ENCODE data around the gene PPCS.

PPCS gene

GRCh38 chr1:42456010-42456753, at the start of gene PPCS, which contains the start of gene ZMYND12:
Gene PPCS, plus strand, starts transcription at chr1:42456543. Its CDS starts 23 bp downstream, at chr1:42456566.
Gene ZMYND12, minus strand, starts transcription at chr1:42456022. Its CDS starts 25 bp downstream, at chr1:42455997.
- TF ChIP-seq CTCF (IDR thresholded peaks at IDR 0.05; ENCODE audit: control insufficient read depth, insufficient read depth, low read depth, low read length, missing control alignments) = no peak
- H3K4me3 ChIP-seq (ENCODE audit: control insufficient read depth, low read depth, low read length) = peak within 1 kb of the TSS; percentile 92
- peak; percentile 48 for DNase-seq (ENCODE audit: low read depth)

- H3K4me3 ChIP-seq (ENCODE audit: control insufficient read depth, low read depth, low read length) = no peak overlapping the region
- DNase-seq (ENCODE audit: low read depth) = no peak
- TF ChIP-seq CTCF (IDR thresholded peaks at IDR 0.05; ENCODE audit: control insufficient read depth, insufficient read depth, low read depth, low read length, missing control alignments) = no peak
Measured at GRCh38 chr1:42414551-42415496, 41.5 kb upstream of the PPCS start.

- no peak for TF ChIP-seq CTCF (IDR thresholded peaks at IDR 0.05; ENCODE audit: control insufficient read depth, insufficient read depth, low read depth, low read length, missing control alignments)
Measured at GRCh38 chr1:42417166-42417565, 39.2 kb upstream of the PPCS start.

GRCh38 chr1:42418516-42418915, 37.8 kb upstream of the PPCS start:
- no peak overlapping the region for H3K4me3 ChIP-seq (ENCODE audit: control insufficient read depth, low read depth, low read length)
- no peak for DNase-seq (ENCODE audit: low read depth)
- TF ChIP-seq CTCF (IDR thresholded peaks at IDR 0.05; ENCODE audit: control insufficient read depth, insufficient read depth, low read depth, low read length, missing control alignments) = no peak

More at GRCh38 chr1:42417166-42417565, 39.2 kb upstream of the PPCS start:
- no peak for DNase-seq (ENCODE audit: low read depth)
- H3K4me3 ChIP-seq (ENCODE audit: control insufficient read depth, low read depth, low read length) = no peak overlapping the region

- no peak for DNase-seq (ENCODE audit: low read depth)
- no peak overlapping the region for H3K4me3 ChIP-seq (ENCODE audit: control insufficient read depth, low read depth, low read length)
- TF ChIP-seq CTCF (IDR thresholded peaks at IDR 0.05; ENCODE audit: control insufficient read depth, insufficient read depth, low read depth, low read length, missing control alignments) = no peak
Measured at GRCh38 chr1:42419126-42419821, 37.1 kb upstream of the PPCS start.

- DNase-seq (ENCODE audit: low read depth) = no peak
- no peak overlapping the region for H3K4me3 ChIP-seq (ENCODE audit: control insufficient read depth, low read depth, low read length)
Measured at GRCh38 chr1:42420121-42420520, 36.2 kb upstream of the PPCS start.

More at GRCh38 chr1:42420121-42420520, 36.2 kb upstream of the PPCS start:
- TF ChIP-seq CTCF (IDR thresholded peaks at IDR 0.05; ENCODE audit: control insufficient read depth, insufficient read depth, low read depth, low read length, missing control alignments) = no peak
